Measurements from ENCODE around the gene IL1RL1.

GRCh38 chr2:102386004-102386403, 74.6 kb downstream of the IL1RL1 start:
- TF ChIP-seq CTCF (IDR thresholded peaks at IDR 0.05; ENCODE audit: low read length) (no peak), EZH2 (IDR thresholded peaks at IDR 0.05; ENCODE audit: borderline replicate concordance, low read length) (no peak)

Measured in OCI-LY1 (cell line).